Midbrain (tissue), 1 donor: ENCODE results near the gene ERC2.

Experiments
- DNase-seq: peaks from one replicate; lab custom pipeline; 2025; lab: John Stamatoyannopoulos, UW

Gene ERC2

GRCh38 chr3:55490276-55490913 is 977.9 kb downstream of the ERC2 start:
- no peak for DNase-seq

- DNase-seq, result no peak
Observed at GRCh38 chr3:55489798-55490132, 978.5 kb downstream of the ERC2 start.

- peak; percentile 68 for DNase-seq
Observed at GRCh38 chr3:55488398-55489055, 979.7 kb downstream of the ERC2 start.

- DNase-seq, result no peak
Observed at GRCh38 chr3:55487381-55488241, 980.7 kb downstream of the ERC2 start.

- DNase-seq, result no peak
Observed at GRCh38 chr3:55486857-55487380, 981.3 kb downstream of the ERC2 start, which contains the start of gene WNT5A. Gene WNT5A, minus strand, starts transcription at chr3:55487306. Its CDS starts 321 bp downstream, at chr3:55486985.

- peak; percentile 32 for DNase-seq
Observed at GRCh38 chr3:55486101-55486856, 982.0 kb downstream of the ERC2 start.

GRCh38 chr3:55484801-55485791 is 983.2 kb downstream of the ERC2 start:
- DNase-seq, result peak; percentile 81

- no peak for DNase-seq
Observed at GRCh38 chr3:55484191-55484689, 984.0 kb downstream of the ERC2 start.

GRCh38 chr3:55483196-55484095 is 984.8 kb downstream of the ERC2 start:
- no peak for DNase-seq

GRCh38 chr3:55482496-55483195 is 985.6 kb downstream of the ERC2 start:
- no peak for DNase-seq

GRCh38 chr3:55481744-55482495 is 986.3 kb downstream of the ERC2 start:
- no peak for DNase-seq

- no peak for DNase-seq
Observed at GRCh38 chr3:55480911-55481743, 987.1 kb downstream of the ERC2 start.

GRCh38 chr3:55477306-55478303 is 990.7 kb downstream of the ERC2 start:
- DNase-seq, result no peak

GRCh38 chr3:55476515-55476914 is 991.8 kb downstream of the ERC2 start:
- no peak for DNase-seq

- DNase-seq, result no peak
Observed at GRCh38 chr3:55474213-55474632, 994.0 kb downstream of the ERC2 start.

- DNase-seq, result no peak
Observed at GRCh38 chr3:55473788-55474187, 994.5 kb downstream of the ERC2 start.
